ENCODE measurements around the gene PTPRN2. TPM values are rescaled to one million over a fixed set of nuclear protein-coding genes. Genes with fewer than 3 reads are reported as not detected.
"Not testable (repeated sequence)": the region's sequence is repeated elsewhere in the genome, so short reads cannot be mapped to it uniquely, and the experiment has no call there.

PTPRN2 gene
- total RNA-seq, 1 experiment from 2014 or later = 3.8 TPM

DNA sequence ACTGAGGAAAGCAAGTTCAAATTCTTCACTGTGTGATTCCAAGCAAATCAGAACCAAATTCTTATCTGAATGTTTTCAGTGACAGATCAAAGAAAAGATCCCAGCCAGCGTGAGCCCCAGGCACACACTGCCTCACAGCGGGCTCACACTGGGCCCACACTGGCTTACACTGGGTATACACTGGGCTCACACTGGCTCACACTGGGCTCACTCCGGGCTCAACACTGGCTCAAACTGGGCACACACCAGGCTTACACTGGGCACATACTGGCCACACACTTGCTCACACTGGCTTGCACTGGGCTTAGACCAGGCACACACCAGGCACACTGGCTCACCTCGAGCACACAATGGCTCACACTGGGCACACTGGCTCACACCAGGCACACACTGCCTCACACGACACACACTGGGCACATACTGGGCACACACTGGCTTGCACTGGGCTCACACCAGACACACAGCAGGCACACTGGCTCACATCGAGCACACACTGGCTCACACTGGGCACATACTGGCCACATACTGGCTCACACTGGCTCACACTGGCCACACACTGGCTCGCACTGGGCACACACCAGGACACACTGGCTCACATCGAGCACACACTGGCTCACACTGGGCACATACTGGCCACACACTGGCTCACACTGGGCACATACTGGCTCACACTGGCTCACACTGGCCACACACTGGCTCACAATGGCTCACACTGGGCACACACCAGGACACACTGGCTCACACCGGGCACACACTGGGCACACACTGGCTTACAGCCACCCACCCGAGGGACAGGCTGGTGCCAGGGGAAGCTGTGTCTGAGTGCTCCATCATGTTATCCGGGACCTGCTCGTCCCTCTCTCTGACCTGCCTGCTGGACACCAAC, 156.3 kb downstream of the PTPRN2 start:
- no peaks in the 10 kb centered on the region for H3K9me3 ChIP-seq (replicated peaks)
- H3K36me3 ChIP-seq = no peaks in the 10 kb centered on the region
- no peaks in the 10 kb centered on the region for H3K4me1 ChIP-seq
- H3K27ac ChIP-seq = no peak overlapping the region
- DNase-seq = no peak
- H3K4me3 ChIP-seq = no peak overlapping the region
- H3K27me3 ChIP-seq = peaks cover 8% of the 10 kb centered on the region

- Histone ChIP-seq H3K27me3 (peaks cover 8% of the 10 kb centered on the region), H3K9me3 (replicated peaks) (no peaks in the 10 kb centered on the region), H3K4me3 (no peak overlapping the region), H3K36me3 (no peaks in the 10 kb centered on the region), H3K4me1 (no peaks in the 10 kb centered on the region), H3K27ac (no peak overlapping the region)
- no peak for DNase-seq
Measured at GRCh38 chr7:158430308-158431034, 157.2 kb downstream of the PTPRN2 start.

- Histone ChIP-seq H3K27me3 (peaks cover 8% of the 10 kb centered on the region), H3K4me3 (no peak overlapping the region), H3K36me3 (no peaks in the 10 kb centered on the region), H3K27ac (no peak overlapping the region), H3K9me3 (replicated peaks) (no peaks in the 10 kb centered on the region), H3K4me1 (no peaks in the 10 kb centered on the region)
- no peak for DNase-seq
Measured at GRCh38 chr7:158428837-158429753, 158.5 kb downstream of the PTPRN2 start.

DNA sequence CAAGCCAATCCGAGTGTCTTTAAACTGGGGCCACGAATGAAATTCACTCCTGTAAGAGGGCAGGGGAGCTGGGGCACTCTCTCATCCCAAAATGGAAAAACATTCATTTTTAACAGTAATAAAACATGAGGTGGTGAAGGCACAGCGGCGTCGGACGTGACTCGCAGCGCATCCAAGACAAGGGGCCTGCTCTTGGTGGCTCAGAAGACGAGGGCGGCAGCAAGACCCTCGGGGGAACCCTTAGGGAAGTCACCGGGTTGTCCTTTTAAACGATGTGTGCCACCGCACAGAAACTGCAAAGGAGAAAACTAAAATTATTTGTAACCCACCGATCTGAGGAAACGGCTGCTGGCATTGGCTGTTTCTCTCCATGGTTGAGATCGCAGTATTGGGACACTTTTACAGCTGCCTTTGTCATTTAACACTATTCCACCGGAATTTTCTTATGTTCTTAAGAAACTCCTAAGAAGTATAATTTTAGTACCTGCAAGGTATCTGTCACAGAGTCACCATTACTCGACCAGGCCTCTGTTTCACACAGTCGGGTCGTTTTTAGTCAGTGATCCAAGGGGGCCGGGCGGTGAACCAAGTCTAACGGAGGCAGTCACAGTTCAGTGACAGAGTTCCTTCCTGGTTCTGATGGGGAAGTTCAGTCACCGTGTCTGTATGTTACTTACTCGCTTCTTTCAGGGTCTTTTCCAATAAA, 159.3 kb downstream of the PTPRN2 start:
- Histone ChIP-seq H3K9me3 (replicated peaks) (no peaks in the 10 kb centered on the region), H3K27ac (no peak overlapping the region), H3K4me3 (no peak overlapping the region), H3K27me3 (peaks cover 3% of the 10 kb centered on the region; the same call in 1 of the 2 replicates), H3K4me1 (no peaks in the 10 kb centered on the region), H3K36me3 (no peaks in the 10 kb centered on the region)
- no peak for DNase-seq

- not testable (repeated sequence) for DNase-seq; H3K27me3 ChIP-seq; H3K4me1 ChIP-seq; H3K36me3 ChIP-seq; H3K4me3 ChIP-seq; H3K27ac ChIP-seq; H3K9me3 ChIP-seq (replicated peaks)
Measured at GRCh38 chr7:158425676-158426075, 161.9 kb downstream of the PTPRN2 start.

- no peak overlapping the region for H3K27ac ChIP-seq
- H3K27me3 ChIP-seq = peaks cover 4% of the 10 kb centered on the region; the same call in 1 of the 2 replicates
- no peaks in the 10 kb centered on the region for H3K4me1 ChIP-seq
- no peak overlapping the region for H3K4me3 ChIP-seq
- no peaks in the 10 kb centered on the region for H3K9me3 ChIP-seq (replicated peaks)
- no peak for DNase-seq
- no peaks in the 10 kb centered on the region for H3K36me3 ChIP-seq
Measured at GRCh38 chr7:158424531-158424930, 163.1 kb downstream of the PTPRN2 start.

DNA sequence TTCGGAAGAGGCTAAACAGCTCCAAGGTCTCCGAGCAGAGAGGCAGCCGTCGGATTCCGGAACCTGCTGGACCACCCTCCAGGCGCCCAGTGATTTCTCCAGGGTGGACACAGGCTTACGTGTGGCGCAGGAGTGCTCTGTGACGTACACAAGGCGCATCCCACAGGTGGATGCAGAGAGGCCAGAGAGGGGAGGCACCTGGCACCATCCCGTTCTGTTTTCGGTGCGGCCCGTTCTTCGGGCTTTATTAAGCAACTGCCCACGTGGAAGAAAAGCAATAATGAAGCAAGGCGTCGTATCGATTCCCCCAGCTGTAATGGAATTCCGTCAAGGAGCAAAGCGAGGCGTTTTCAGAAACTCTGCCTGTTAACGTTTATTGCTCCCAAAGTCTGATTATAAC, 163.6 kb downstream of the PTPRN2 start:
- no peaks in the 10 kb centered on the region for H3K4me1 ChIP-seq

GRCh38 chr7:158422887-158423560, 164.6 kb downstream of the PTPRN2 start:
- Histone ChIP-seq H3K27me3 (peaks cover 4% of the 10 kb centered on the region; the same call in 1 of the 2 replicates), H3K4me3 (no peak overlapping the region), H3K4me1 (no peaks in the 10 kb centered on the region), H3K36me3 (no peaks in the 10 kb centered on the region), H3K9me3 (replicated peaks) (no peaks in the 10 kb centered on the region), H3K27ac (no peak overlapping the region)
- DNase-seq = no peak

More for the DNA sequence above, 163.6 kb downstream of the PTPRN2 start:
- Histone ChIP-seq H3K27ac (no peak overlapping the region), H3K4me3 (no peak overlapping the region), H3K27me3 (peaks cover 4% of the 10 kb centered on the region; the same call in 1 of the 2 replicates), H3K36me3 (no peaks in the 10 kb centered on the region), H3K9me3 (replicated peaks) (no peaks in the 10 kb centered on the region)
- no peak for DNase-seq

DNA sequence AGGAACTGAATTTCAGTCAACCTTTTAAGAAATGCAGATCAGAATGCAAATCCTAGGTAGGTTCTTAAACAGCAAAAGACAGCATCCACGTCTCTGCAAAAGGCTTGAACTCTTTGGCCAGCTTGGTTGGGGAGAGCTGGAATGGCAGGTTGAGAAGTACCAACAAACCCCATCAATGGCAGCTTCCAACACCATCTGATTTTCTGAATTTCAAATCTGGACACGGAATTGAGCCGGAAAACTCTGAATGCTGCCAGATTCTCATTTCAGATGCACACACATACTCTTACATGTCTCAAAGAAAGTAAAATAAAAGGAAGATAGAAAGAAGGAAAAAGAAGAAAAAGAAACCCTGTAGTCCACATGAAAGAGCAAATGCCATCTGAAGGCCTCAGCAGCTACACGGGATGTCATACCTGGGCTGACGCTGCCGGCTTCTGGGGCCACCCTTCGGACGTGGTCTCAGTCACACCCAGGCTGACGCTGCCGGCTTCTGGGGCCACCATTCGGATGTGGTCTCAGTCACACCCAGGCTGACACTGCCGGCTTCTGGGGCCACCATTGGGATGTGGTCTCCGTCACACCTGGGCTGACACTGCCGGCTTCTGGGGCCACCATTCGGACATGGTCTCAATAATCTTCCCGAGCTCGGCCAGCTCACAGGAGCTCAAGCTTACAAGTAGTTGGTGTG, 165.3 kb downstream of the PTPRN2 start:
- H3K9me3 ChIP-seq (replicated peaks) = no peaks in the 10 kb centered on the region
- no peak overlapping the region for H3K27ac ChIP-seq
- DNase-seq = no peak
- H3K27me3 ChIP-seq = peaks cover 4% of the 10 kb centered on the region; the same call in 1 of the 2 replicates
- no peak overlapping the region for H3K4me3 ChIP-seq
- no peaks in the 10 kb centered on the region for H3K4me1 ChIP-seq
- no peaks in the 10 kb centered on the region for H3K36me3 ChIP-seq

GRCh38 chr7:158421361-158421760, 166.3 kb downstream of the PTPRN2 start:
- H3K4me3 ChIP-seq = no peak overlapping the region
- H3K27ac ChIP-seq = no peak overlapping the region
- no peaks in the 10 kb centered on the region for H3K9me3 ChIP-seq (replicated peaks)
- no peak for DNase-seq
- H3K36me3 ChIP-seq = no peaks in the 10 kb centered on the region
- no peaks in the 10 kb centered on the region for H3K4me1 ChIP-seq
- H3K27me3 ChIP-seq = peaks cover 4% of the 10 kb centered on the region; the same call in 1 of the 2 replicates

DNA sequence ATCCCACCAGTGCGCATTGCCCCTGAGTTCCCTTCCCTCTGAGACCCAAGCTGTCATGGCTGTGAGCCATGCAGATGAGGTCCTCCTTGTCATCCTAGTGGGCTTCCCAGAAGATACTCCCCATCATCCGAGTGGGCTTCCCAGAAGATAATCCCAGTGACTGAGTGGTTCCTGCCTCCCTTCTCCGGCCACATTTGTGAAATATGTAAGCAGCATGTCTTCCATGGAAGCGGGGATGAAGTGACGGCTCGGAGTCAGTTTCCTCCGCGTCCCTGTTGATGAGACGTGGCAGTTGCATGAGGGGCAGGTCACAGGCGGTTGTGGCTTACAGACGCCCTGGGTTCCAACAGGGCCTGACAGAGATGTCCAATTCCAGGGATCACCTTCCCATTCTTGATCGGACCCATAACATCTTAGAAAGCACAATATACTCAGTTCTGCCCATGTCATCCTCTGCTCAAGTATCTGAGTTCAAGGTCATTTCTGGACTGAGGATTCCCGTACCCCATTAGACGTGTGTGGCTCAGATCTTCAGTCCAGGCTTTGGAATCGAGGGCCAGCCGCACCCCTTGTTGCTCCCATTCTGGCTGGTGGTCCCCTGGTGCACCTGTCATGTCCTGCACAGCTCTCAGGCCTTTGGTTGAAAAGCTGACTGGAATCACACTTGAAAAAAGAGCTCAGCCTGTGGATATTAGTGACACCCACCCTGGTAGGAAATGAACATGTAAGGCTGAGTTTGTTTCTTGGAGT, 166.9 kb downstream of the PTPRN2 start:
- H3K9me3 ChIP-seq (replicated peaks) = no peaks in the 10 kb centered on the region
- H3K27ac ChIP-seq = no peak overlapping the region
- peaks cover 4% of the 10 kb centered on the region; the same call in 1 of the 2 replicates for H3K27me3 ChIP-seq
- no peaks in the 10 kb centered on the region for H3K4me1 ChIP-seq
- no peak overlapping the region for H3K4me3 ChIP-seq
- no peak for DNase-seq
- no peaks in the 10 kb centered on the region for H3K36me3 ChIP-seq

DNA sequence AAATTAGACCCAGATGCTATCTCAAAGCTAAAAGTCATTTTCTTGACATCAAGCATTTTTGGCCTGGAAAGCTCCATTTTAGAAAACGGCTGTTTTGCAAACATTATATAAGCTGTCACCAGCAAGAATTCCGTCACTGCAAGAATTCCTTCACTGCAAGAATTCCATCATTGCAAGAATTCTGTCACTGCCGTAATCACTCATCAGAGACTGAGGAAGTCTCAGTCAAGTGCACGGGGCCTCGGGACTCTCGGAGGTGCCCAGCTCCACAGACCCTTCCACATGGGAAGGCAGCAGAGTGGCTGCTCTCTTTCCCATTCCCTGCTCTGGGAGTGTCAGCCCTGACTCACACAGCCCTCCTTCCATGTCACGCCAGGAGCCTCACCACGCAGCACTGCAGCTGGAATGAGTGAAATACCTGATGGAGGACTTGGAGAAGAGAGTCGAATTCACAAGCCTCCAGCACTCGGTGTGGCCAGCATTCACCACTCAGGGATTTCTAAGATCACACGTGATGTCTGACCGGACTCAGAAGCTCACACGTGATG, 168.3 kb downstream of the PTPRN2 start:
- H3K27ac ChIP-seq = no peak overlapping the region
- no peaks in the 10 kb centered on the region for H3K9me3 ChIP-seq (replicated peaks)
- DNase-seq = no peak
- H3K36me3 ChIP-seq = no peaks in the 10 kb centered on the region
- H3K4me1 ChIP-seq = no peaks in the 10 kb centered on the region
- no peak overlapping the region for H3K4me3 ChIP-seq
- H3K27me3 ChIP-seq = peaks cover 6% of the 10 kb centered on the region; the same call in 1 of the 2 replicates
